Kidney epithelial cell (primary cell): ENCODE data around the gene RPA4. TPM values are rescaled to one million over a fixed set of nuclear protein-coding genes. Genes with fewer than 3 reads are reported as not detected.
"Not testable (repeated sequence)": the region's sequence is repeated elsewhere in the genome, so short reads cannot be mapped to it uniquely, and the experiment has no call there.

ENCODE experiments used
- DNase-seq: peaks from one replicate; pipeline ENCODE4 v3.0.0-alpha.2; 2010; ENCODE audit warnings: low read depth
- H3K27me3 ChIP-seq: 2 replicates; pipeline ENCODE4 v1.6.0; 2011; ENCODE audit warnings: low read length; ENCODE audit not compliant: control insufficient read depth, insufficient read depth
- H3K36me3 ChIP-seq: 2 replicates; pipeline ENCODE4 v1.5.1; 2011; ENCODE audit warnings: low read length; ENCODE audit not compliant: control insufficient read depth, insufficient read depth
- H3K4me3 ChIP-seq: 2 replicates; pipeline ENCODE4 v1.5.1; 2011; ENCODE audit warnings: low read depth, mild to moderate bottlenecking, control low read depth, low read length
- CTCF ChIP-seq: IDR thresholded peaks from 2 replicates; pipeline ENCODE4 v1.5.1; 2011; ENCODE audit warnings: mild to moderate bottlenecking, moderate library complexity, low read length, control low read depth, inconsistent platforms; ENCODE audit not compliant: insufficient read depth, poor library complexity, severe bottlenecking
- total RNA-seq: library from RNA; depleted of rRNA; stranded (reverse); fragments of >200 nt; gene quantifications from 2 replicates; pipeline ENCODE4 v1.2.3, GENCODE V29; 2015

RPA4 gene, protein sequence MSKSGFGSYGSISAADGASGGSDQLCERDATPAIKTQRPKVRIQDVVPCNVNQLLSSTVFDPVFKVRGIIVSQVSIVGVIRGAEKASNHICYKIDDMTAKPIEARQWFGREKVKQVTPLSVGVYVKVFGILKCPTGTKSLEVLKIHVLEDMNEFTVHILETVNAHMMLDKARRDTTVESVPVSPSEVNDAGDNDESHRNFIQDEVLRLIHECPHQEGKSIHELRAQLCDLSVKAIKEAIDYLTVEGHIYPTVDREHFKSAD
- 0.21 TPM in 1 of 2 replicates, not detected in the other for total RNA-seq

DNA sequence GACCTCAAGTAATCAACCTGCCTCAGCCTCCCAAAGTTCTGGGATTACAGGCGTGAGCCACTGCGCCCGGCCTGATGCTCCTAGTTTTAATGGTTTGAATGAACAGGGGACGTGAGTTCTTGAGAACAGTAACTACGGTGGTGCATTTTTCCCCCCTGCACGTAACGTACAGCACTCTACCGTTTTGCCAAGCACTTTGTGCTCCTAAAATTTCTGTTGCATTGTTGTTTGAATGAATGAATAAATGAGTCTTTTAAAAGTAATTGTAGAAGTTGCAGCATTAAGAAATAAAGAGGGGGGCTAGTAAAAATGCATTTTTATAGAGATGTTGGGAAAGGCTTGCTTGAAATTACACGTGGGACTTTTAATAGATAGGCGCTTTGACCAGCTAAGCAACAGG, at the start of gene RPA4:
RPA4 (plus strand) TSS at position 301 of the 400 bp plus-strand sequence. CDS start 403 bp downstream, outside the sequence.
- TF ChIP-seq CTCF = no peak
- Histone ChIP-seq H3K36me3 (no peaks in the 10 kb centered on the region), H3K27me3 (no peaks in the 10 kb centered on the region), H3K4me3 (no peak within 1 kb of the TSS)
- no peak for DNase-seq

DNA sequence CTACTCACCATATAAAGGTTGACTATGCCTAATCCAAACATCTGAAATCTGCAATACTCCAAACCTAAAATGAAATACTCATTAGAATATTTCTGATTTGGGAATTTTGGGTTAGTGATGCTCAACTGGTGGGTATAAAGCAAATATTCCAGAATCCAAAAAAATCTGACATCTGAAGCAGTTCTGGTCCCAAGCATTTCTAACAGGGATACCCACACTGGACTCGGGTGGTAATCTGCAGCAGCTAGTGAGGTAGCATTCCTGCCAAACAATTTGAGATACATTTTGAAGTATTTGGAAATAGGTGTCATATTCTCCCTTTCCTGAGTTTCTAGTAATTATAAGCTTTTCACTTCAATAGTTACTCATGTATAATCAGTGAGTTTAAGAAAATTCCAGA, 49.6 kb upstream of the RPA4 start:
- no peaks in the 10 kb centered on the region for H3K27me3 ChIP-seq
- H3K4me3 ChIP-seq = no peak overlapping the region
- DNase-seq = no peak
- H3K36me3 ChIP-seq = no peaks in the 10 kb centered on the region
- TF ChIP-seq CTCF = no peak

GRCh38 chrX:96835660-96836289, 47.9 kb upstream of the RPA4 start:
- Histone ChIP-seq H3K4me3 (no peak overlapping the region), H3K36me3 (no peaks in the 10 kb centered on the region), H3K27me3 (no peaks in the 10 kb centered on the region)
- no peak for DNase-seq
- TF ChIP-seq CTCF = no peak

DNA sequence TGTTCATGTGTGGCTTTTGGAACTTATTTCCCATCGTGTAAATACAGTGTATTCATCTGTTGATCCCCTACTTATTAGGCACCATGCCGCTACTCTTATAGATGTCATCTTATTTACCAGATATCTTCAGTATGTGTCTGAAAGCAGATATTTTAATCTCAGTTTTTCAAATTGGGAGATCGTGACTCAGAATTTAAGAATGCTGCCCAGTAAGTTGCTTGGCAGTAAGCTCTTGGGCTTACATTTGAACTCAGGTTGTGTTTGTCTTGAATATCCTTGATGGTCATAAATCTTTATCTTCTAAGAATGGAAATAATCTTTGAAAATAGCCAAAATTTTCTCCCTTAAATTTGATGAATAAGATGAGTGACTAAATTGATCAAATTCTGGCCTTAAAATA, 45.9 kb upstream of the RPA4 start:
- no peaks in the 10 kb centered on the region for H3K36me3 ChIP-seq
- no peaks in the 10 kb centered on the region for H3K27me3 ChIP-seq
- no peak for TF ChIP-seq CTCF
- no peak for DNase-seq
- no peak overlapping the region for H3K4me3 ChIP-seq

DNA sequence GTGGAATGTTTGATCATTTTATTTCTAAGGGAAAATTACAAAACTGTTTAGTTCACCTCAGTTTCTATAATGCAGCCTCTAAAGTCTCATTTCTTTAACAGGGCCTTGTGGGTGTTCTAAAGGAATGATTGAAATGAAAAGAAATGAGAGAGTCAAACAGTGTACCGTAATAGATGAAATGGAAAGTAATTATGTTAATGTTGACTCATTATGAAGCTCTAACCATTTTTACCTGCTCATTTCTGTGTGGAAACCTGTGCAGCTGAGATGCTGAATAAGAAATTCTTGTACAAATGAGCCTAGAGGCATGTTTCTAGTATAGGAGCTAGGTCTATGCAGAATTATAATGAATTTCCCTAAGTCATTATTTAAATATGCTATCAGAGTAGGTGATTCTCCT, 45.2 kb upstream of the RPA4 start:
- no peak for DNase-seq
- H3K27me3 ChIP-seq = no peaks in the 10 kb centered on the region
- TF ChIP-seq CTCF = no peak
- no peaks in the 10 kb centered on the region for H3K36me3 ChIP-seq
- H3K4me3 ChIP-seq = no peak overlapping the region

- no peak for TF ChIP-seq CTCF
- Histone ChIP-seq H3K36me3 (no peaks in the 10 kb centered on the region), H3K4me3 (no peak overlapping the region), H3K27me3 (no peaks in the 10 kb centered on the region)
- no peak for DNase-seq
Observed at GRCh38 chrX:96841325-96841724, 42.4 kb upstream of the RPA4 start.

- not testable (repeated sequence) for DNase-seq, H3K4me3 ChIP-seq, H3K36me3 ChIP-seq, H3K27me3 ChIP-seq
Observed at GRCh38 chrX:96841866-96842265, 41.8 kb upstream of the RPA4 start.
